Stimulated activated memory B cell treated with anti-CD40 and anti-IgM and Interleukin-4, amounts not matched to agents 10 μg/mL and 1 μg/mL and 100 μg/mL, for 72 hours (primary cell): ENCODE results near the gene TAOK2.
"Not testable (repeated sequence)": the region's sequence is repeated elsewhere in the genome, so short reads cannot be mapped to it uniquely, and the experiment has no call there.

Source experiments
- ATAC-seq: fragments of 150-1000 bp; cut with Tn5 transposase; 2 replicates; pipeline ENCODE4 v1.10.0; 2021
- H3K27ac Mint-ChIP-seq: one replicate; pipeline ENCODE4 v1.8.0; 2022; ENCODE audit warnings: mild to moderate bottlenecking, mixed read lengths
- H3K27me3 Mint-ChIP-seq: one replicate; pipeline ENCODE4 v1.8.0; 2022; ENCODE audit warnings: mixed read lengths
- H3K36me3 Mint-ChIP-seq: one replicate; pipeline ENCODE4 v1.8.0; 2022; ENCODE audit warnings: mixed read lengths
- H3K4me1 Mint-ChIP-seq: one replicate; pipeline ENCODE4 v1.8.0; 2022; ENCODE audit warnings: mixed read lengths
- H3K4me3 Mint-ChIP-seq: one replicate; pipeline ENCODE4 v1.8.0; 2022; ENCODE audit warnings: mild to moderate bottlenecking, moderate library complexity, mixed read lengths
- H3K9me3 Mint-ChIP-seq: one replicate; pipeline ENCODE4 v1.8.0; 2022; ENCODE audit warnings: mixed read lengths

The TAOK2 gene

DNA sequence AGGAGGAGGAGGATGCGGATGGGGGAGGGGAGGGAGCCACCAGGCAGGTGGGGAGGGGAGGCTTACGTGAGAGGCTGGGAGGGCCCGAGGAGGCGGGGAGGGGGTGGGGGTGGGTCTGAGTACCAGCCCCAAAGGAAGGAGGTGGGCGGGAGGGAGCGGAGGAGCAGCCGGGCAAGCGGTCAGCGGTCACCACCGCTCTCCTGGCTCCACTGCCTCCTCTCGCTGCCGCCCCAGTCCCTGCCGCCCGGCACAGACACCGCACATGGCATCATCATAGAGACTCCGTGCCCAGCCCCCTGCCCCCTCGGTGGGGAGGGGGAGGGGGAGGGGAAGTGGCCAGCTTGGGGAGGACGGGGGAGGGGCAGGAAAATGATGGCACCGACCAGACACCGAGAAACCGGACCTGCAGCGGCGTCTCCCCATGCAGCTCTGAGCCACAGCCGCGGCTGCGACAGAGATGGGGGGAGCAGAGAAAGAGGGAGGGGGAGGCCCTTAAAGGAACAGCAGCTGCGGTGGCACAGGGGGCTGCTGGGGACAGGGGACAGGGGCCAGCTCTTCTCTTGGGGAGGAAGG, 57.3 kb downstream of the TAOK2 start, which contains the start of gene TLCD3B:
Gene TLCD3B (minus strand): TSS at position 431 of the 573 bp plus-strand sequence. CDS start 744 bp downstream, outside the sequence.
- H3K27me3 Mint-ChIP-seq = peaks cover 100% of the 10 kb centered on the region
- no peaks in the 10 kb centered on the region for H3K9me3 Mint-ChIP-seq
- H3K4me3 Mint-ChIP-seq = no peak within 1 kb of the TSS
- no peaks in the 10 kb centered on the region for H3K36me3 Mint-ChIP-seq
- no peak for ATAC-seq
- no peak within 1 kb of the TSS for H3K27ac Mint-ChIP-seq
- peaks cover 20% of the 10 kb centered on the region for H3K4me1 Mint-ChIP-seq

DNA sequence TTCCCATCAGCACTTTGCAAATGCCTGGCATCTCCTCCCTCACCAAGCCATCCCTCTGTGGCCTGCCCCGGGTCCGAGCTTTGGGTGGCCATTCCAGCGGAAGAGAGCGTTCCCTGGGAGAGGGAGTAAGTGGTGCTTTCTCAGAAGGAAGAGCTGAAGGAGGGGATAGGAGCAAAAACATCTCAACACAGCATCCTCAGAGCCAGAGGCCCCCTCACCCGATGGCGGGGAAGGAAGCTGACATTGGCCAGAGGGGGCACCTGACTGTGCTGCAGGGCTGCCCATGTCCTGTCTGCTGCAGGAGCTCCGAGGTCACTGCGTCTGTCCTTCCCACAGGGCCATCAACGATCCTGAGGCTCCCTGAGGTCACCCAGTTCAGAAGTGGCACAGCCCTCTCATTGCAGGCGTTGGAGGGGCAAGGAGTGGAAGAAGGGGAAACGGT, 57.8 kb downstream of the TAOK2 start:
- Mint-ChIP-seq H3K9me3 (no peaks in the 10 kb centered on the region), H3K4me3 (no peak overlapping the region), H3K27ac (no peak overlapping the region), H3K36me3 (no peaks in the 10 kb centered on the region), H3K27me3 (peaks cover 100% of the 10 kb centered on the region), H3K4me1 (peaks cover 20% of the 10 kb centered on the region)
- no peak for ATAC-seq

DNA sequence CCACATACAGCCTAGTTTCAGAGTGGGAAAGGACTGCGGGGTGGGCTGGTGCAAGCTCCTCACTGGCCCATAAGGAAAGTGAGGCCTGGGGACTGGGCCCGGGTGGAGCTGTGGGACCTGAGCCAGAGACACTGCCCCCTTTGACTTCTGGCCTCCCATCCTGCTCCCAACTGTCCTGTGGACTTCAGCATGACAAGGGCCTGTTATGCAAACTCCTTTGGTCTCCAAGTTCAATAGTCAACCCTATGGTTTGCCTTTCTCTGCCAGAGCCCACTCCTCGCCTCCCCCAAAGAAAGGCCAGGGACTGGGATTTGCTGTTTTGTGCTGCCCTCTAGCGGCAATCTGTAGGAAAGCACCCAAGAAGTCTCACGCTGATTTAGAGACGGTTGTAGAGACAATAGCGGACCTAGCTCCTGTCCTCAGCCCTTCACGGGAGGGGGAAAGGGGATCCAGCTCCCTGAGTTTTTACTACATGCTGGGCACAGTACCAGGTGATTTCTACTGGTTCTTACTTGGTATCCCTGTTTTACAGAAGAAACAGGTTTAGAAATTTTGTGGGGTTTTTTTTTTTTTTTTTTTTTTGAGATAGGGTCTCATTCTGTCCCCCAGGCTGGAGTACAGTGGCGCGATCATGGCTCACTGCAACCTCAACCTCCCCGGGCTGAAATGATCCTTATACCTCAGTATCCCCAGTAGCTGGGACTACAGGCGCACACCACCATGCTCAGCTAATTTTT, 58.6 kb downstream of the TAOK2 start:
- Mint-ChIP-seq H3K27me3 (peaks cover 97% of the 10 kb centered on the region), H3K9me3 (no peaks in the 10 kb centered on the region), H3K4me1 (peaks cover 20% of the 10 kb centered on the region), H3K4me3 (no peak overlapping the region), H3K36me3 (no peaks in the 10 kb centered on the region), H3K27ac (no peak overlapping the region)
- no peak for ATAC-seq

DNA sequence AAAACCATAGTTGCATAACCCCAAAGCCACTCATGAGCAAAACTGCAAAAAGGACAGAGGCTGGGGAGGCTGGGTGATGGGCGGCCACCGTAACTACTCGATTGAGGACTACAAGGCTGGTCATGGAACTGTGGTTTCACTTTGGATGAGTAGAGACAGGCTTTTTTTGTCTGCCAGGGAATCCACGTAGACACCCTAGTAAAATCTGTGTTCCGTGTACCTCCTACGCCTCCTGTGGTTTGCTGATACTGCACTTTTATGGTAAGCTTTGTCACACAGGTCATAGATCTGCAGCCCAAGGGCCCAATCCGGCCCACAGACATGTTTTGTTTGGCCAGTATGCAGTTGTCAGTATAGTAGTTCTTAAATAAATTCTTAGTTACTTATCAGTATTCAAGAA, 59.6 kb downstream of the TAOK2 start:
- H3K9me3 Mint-ChIP-seq = no peaks in the 10 kb centered on the region
- no peak overlapping the region for H3K27ac Mint-ChIP-seq
- no peak overlapping the region for H3K4me3 Mint-ChIP-seq
- peaks cover 87% of the 10 kb centered on the region for H3K27me3 Mint-ChIP-seq
- peak; percentile 64 for ATAC-seq
- H3K36me3 Mint-ChIP-seq = no peaks in the 10 kb centered on the region
- peaks cover 20% of the 10 kb centered on the region for H3K4me1 Mint-ChIP-seq

DNA sequence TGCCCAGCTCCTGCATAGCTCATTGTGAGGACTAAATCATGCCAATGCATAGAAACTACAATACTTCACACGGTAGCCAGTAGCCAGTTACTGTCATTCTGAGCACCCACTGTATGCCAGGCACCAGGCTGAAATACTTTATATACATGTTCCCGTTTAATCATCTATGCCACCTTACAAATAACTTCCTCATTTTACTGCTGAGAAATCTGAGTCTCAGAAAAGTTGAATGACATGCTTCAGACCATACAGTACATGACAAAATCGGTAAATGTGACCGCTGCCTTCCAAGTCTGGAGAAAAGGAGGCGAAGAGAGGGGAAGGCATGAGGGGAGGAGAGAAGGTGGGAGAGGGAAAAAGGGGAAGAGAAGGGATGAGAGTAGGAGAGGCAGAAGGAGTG, 66.6 kb downstream of the TAOK2 start:
- no peaks in the 10 kb centered on the region for H3K36me3 Mint-ChIP-seq

DNA sequence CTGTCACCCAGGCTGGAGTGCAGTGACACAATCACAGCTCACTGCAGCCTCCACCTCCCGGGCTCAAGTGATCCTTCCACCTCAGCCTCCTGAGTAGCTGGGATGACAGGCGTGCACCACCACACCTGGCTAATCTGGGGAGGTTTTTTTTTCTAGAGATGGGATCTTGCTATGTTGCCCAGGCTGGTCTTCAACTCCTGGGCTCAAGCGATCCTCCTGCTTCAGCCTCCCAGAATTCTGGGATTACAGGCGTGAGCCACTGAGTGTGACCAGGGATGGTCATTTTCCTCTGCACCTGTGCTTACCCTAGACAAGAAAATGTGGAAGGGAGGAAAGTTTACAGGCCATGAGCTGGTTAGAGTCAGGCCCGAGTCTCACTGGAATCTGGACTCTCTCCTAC, 67.0 kb downstream of the TAOK2 start:
- ATAC-seq, H3K9me3 Mint-ChIP-seq, H3K4me3 Mint-ChIP-seq, H3K4me1 Mint-ChIP-seq, H3K36me3 Mint-ChIP-seq: not testable (repeated sequence)
- Mint-ChIP-seq H3K27ac (peak overlapping the region; percentile 19), H3K27me3 (peaks cover 24% of the 10 kb centered on the region)

More for the DNA sequence above, 66.6 kb downstream of the TAOK2 start:
- H3K27me3 Mint-ChIP-seq = peaks cover 24% of the 10 kb centered on the region
- H3K9me3 Mint-ChIP-seq = no peaks in the 10 kb centered on the region
- peak overlapping the region; percentile 19 for H3K27ac Mint-ChIP-seq
- ATAC-seq = peak; percentile 57
- no peak overlapping the region for H3K4me3 Mint-ChIP-seq
- H3K4me1 Mint-ChIP-seq = peaks cover 9% of the 10 kb centered on the region

DNA sequence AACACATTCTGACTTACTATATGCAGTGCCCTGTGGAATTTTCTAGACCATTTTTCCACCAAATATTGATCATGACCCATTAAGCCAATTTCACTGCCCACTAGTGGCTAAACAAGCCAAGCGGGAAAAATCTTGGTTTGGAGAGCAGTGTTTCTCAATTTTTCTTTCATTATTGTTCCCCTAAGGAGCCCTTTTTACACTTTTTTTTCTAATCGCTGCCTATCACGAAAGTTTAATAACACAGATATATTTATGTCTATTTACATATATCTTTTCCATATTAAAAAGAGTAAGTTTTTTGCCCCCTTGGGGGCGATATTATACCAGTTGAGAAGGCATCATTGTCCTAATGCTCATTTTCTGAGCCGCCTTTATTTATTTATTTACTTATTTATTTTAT, 68.2 kb downstream of the TAOK2 start:
- H3K4me1 Mint-ChIP-seq = peaks cover 6% of the 10 kb centered on the region
- H3K9me3 Mint-ChIP-seq = no peaks in the 10 kb centered on the region
- H3K4me3 Mint-ChIP-seq = no peak overlapping the region
- H3K36me3 Mint-ChIP-seq = no peaks in the 10 kb centered on the region
- H3K27ac Mint-ChIP-seq = no peak overlapping the region
- H3K27me3 Mint-ChIP-seq = peaks cover 24% of the 10 kb centered on the region
- no peak for ATAC-seq
